GM06990 (cell line): ENCODE data around the gene PDGFD.
A peak's percentile ranks its signal among the peaks of the same experiment; 100 is the strongest.

Experiments used
- DNase-seq: peaks from one replicate; pipeline ENCODE4 v3.0.0-alpha.2; 2011; ENCODE audit not compliant: insufficient read length; ENCODE audit errors: extremely low read depth
- H3K27me3 ChIP-seq: replicated peaks from 2 replicates; pipeline ENCODE4 v1.6.0; 2011; ENCODE audit warnings: low read length; ENCODE audit not compliant: control insufficient read depth, insufficient read depth
- H3K36me3 ChIP-seq: 2 replicates; pipeline ENCODE4 v1.5.1; 2011; ENCODE audit warnings: low read length; ENCODE audit not compliant: control insufficient read depth, insufficient read depth
- H3K4me3 ChIP-seq: replicated peaks from 2 replicates; pipeline ENCODE4 v1.5.1; 2011; ENCODE audit warnings: low read depth, mild to moderate bottlenecking, control low read depth, low read length
- TF ChIP-seq, protein P1 (sequence below): IDR thresholded peaks from 2 replicates; pipeline ENCODE4 v1.5.1; 2011; ENCODE audit warnings: low read length, control low read depth, mild to moderate bottlenecking, inconsistent platforms; ENCODE audit not compliant: insufficient read depth, poor library complexity, severe bottlenecking

PDGFD gene

DNA sequence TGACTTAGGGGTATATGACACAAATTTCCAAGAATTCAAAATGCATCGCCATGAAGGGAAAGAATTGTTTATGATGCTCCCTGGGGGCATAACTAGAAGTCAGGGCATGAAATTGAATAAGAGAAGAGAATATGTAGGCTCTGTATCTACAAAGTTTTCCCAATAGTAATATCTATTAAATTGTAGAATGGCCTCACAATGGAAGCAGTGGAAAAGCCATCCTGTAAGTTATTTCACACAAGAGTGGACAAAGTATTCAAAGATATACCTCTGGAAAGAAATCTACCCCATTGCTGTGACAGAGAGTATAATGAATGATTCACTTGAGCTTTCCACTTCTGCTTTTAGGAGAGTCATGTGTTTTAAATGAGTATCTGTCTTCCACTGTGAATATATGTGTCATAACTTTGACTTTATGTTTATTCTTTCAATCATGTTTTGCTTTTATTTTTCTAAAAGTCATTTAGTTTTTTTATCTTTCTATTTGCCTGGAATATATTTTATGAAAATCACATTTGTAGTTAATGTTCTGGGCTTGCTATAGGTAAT lies 193.2 kb downstream of the PDGFD start:
- DNase-seq: no peak
- TF ChIP-seq, protein P1, sequence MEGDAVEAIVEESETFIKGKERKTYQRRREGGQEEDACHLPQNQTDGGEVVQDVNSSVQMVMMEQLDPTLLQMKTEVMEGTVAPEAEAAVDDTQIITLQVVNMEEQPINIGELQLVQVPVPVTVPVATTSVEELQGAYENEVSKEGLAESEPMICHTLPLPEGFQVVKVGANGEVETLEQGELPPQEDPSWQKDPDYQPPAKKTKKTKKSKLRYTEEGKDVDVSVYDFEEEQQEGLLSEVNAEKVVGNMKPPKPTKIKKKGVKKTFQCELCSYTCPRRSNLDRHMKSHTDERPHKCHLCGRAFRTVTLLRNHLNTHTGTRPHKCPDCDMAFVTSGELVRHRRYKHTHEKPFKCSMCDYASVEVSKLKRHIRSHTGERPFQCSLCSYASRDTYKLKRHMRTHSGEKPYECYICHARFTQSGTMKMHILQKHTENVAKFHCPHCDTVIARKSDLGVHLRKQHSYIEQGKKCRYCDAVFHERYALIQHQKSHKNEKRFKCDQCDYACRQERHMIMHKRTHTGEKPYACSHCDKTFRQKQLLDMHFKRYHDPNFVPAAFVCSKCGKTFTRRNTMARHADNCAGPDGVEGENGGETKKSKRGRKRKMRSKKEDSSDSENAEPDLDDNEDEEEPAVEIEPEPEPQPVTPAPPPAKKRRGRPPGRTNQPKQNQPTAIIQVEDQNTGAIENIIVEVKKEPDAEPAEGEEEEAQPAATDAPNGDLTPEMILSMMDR: no peak
- no peak overlapping the region for H3K4me3 ChIP-seq

DNA sequence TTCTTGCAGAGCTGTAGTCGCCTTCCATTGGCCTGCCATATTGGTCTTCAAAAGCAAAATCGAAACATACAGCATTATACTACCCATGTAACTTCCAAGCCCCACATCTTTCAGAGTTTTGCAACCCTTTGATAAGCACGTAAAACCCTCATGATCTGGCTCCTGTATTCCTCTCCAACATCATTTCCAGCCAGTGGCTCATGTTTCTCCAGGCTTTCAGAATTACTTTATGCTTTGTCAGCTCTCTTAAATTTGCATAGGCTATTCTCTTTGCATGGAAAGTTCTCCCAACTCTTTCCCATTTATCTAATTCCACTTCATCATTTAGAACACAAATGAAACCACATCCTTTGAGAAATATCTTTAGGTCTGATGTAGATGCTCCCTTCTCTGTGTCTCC lies 195.3 kb downstream of the PDGFD start:
- TF ChIP-seq, protein P1: no peak
- DNase-seq: no peak
- no peak overlapping the region for H3K4me3 ChIP-seq
- H3K27me3 ChIP-seq: no peaks in the 10 kb centered on the region
- no peaks in the 10 kb centered on the region for H3K36me3 ChIP-seq

More for the DNA sequence above, 193.2 kb downstream of the PDGFD start:
- Histone ChIP-seq H3K36me3 (no peaks in the 10 kb centered on the region), H3K27me3 (no peaks in the 10 kb centered on the region)

DNA sequence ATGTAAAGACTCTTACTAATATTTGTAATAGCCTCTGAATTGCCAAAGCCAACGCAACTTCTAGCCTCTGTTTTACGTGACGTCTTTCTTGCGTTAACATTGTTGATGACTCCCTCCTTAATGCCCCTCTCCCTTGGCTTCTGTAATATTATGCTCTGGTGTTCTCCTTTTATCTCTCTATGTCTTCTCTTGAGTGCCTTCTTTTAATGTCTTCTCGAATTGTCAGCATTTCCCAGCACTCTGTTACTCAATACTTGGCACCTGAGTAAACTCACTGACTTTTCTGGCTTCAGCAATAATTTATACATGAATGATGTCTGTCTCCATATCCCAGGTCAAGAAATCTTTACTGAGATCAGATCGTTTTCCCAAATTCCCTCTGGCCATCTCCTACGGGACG lies 196.0 kb downstream of the PDGFD start:
- Histone ChIP-seq H3K36me3 (no peaks in the 10 kb centered on the region), H3K27me3 (no peaks in the 10 kb centered on the region), H3K4me3 (no peak overlapping the region)
- TF ChIP-seq, protein P1: no peak
- no peak for DNase-seq

DNA sequence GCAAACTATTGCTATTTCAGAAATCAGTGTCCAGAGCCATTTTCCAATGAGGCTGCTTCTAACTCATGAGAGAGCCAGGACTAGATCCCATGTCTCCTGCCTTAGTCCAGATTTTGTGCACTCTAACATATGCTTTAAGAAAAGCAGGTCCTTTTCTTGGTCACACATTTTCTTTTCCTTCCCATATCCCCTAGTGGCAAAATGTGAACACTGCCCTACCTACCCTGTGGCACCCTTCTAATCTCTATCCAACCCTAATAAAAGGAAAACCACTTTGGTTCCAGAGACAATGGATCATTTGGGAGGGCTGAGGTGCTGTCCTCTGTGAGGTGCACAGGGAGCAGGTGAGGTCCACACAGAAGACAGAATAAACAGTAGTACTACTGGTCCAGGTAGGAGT lies 199.6 kb downstream of the PDGFD start:
- no peaks in the 10 kb centered on the region for H3K27me3 ChIP-seq
- TF ChIP-seq, protein P1: peak; percentile 18
- no peak overlapping the region for H3K4me3 ChIP-seq
- no peaks in the 10 kb centered on the region for H3K36me3 ChIP-seq
- DNase-seq: no peak

DNA sequence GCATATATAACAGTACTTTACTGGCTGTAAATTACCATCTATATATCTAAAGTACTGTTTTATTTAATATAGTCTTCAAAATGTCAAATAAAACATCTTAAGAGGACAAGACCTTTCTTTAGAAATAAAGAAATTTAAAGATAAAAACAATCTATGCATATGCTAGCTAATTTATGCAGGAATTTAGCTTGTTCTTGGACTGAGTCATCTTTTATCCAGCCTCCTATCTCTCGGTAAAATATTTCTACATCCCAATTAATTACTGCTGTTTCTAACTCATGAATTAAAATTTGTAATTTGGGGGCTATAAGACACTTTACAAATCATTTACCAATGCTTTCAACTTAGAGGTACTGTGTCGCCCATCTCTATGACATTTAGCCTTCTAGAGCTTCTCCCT lies 200.3 kb downstream of the PDGFD start:
- TF ChIP-seq, protein P1: no peak
- H3K36me3 ChIP-seq: no peaks in the 10 kb centered on the region

DNA sequence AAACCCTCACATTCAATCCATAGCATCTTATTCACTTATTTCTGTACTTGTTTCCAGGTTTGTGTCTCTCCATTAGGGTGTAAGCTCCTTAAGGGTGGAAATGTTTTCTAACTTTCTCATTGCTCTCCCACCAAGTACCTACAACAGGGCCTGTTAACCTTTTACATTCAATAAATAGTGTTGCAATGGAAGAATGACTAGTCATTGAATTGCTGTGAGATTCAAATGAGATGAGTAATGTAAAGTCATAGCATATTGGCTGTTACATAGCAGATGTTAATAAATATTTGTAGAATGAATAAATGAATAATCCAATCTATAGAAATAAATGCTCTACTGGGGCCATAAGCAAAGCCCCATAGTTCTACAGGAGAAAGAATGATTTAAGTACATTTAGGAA lies 202.9 kb downstream of the PDGFD start:
- no peaks in the 10 kb centered on the region for H3K36me3 ChIP-seq
- TF ChIP-seq, protein P1: no peak
- no peak overlapping the region for H3K4me3 ChIP-seq
- H3K27me3 ChIP-seq: no peaks in the 10 kb centered on the region
- no peak for DNase-seq

More for the DNA sequence above, 200.3 kb downstream of the PDGFD start:
- Histone ChIP-seq H3K27me3 (no peaks in the 10 kb centered on the region), H3K4me3 (no peak overlapping the region)
- no peak for DNase-seq
